KOPT-K1 (cell line): Measurements from ENCODE around the gene PPIP5K2.
"Not testable (repeated sequence)": the region's sequence is repeated elsewhere in the genome, so short reads cannot be mapped to it uniquely, and the experiment has no call there.

ENCODE experiments used
- H3K27ac ChIP-seq: fragments of 200-600 bp; sonication (generic); 2 replicates; pipeline ENCODE4 v1.5.1; 2016; ENCODE audit warnings: antibody characterized with exemption, mild to moderate bottlenecking, low read depth, low read length; ENCODE audit not compliant: poor library complexity, severe bottlenecking
- H3K36me3 ChIP-seq: fragments of 200-600 bp; sonication (generic); 2 replicates; pipeline ENCODE4 v1.5.1; 2017; ENCODE audit warnings: antibody characterized with exemption, mild to moderate bottlenecking, low read length, moderate library complexity; ENCODE audit not compliant: insufficient read depth
- H3K9me3 ChIP-seq: fragments of 200-600 bp; sonication (generic); 2 replicates; pipeline ENCODE4 v1.5.1; 2017; ENCODE audit warnings: antibody characterized with exemption, low read length, mild to moderate bottlenecking; ENCODE audit not compliant: insufficient read depth, poor library complexity, severe bottlenecking

PPIP5K2 gene

DNA sequence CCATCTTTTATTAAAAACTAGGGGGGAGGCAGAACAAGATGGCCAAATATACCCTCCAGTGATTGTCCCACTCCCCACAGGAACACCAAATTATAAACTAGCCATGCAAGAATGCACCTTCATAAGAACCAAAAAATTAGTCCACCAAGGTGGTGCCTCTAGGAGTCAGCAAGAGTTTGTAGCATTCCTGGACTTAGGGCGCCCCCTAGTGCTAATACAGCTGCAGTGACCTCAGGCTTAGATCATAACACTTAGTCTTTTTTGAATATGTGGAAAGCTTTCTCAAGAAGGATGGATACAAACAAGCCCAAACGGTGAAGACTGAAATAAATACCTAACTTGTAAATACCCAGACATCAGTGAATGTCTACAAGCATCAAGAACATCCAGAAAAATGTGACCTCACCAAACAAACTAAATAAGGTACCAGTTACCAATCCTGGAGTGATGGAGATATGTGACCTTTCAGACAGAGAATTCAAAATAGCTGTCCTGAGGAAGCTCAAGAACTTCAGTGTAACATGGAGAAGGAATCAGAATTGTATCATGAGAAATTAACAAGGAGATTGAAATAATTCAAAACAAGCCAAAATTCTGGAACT is 19.3 kb downstream of the PPIP5K2 start:
- Histone ChIP-seq H3K27ac (no peak overlapping the region), H3K9me3 (no peaks in the 10 kb centered on the region), H3K36me3 (peaks cover 67% of the 10 kb centered on the region)

DNA sequence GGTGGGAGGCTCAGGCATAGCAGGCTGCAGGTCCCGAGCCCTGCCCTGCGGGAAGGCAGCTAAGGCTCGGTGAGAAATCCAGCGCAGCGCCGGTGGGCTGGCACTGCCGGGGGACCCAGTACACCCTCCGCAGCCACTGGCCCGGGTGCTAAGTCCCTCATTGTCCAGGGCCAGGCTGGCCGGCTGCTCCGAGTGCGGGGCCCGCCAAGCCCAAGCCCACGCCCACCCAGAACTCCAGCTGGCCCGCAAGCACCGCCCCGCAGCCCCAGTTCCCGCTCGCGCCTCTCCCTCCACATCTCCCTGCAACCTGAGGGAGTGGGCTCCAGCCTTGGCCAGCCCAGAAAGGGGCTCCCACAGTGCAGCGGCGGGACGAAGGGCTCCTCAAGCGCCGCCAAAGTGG is 22.0 kb downstream of the PPIP5K2 start:
- peaks cover 72% of the 10 kb centered on the region for H3K36me3 ChIP-seq
- not testable (repeated sequence) for H3K9me3 ChIP-seq, H3K27ac ChIP-seq

DNA sequence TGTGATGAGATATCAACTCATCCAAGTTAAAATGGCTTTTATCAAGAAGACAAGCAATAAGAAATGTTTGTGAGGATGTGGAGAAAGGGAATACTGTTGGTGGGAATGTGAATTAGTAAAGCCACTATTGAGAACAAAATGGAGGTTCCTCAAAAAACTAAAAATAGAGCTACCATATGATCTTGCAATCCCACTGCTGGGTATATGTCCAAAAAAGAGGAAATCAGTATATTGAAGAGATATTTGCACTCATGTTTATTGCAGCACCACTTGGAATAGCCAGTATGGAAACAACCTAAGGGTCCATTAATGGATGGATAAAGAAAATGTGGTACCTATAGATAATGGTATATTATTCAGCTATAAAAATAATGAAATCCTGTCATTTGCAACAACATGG is 25.1 kb downstream of the PPIP5K2 start:
- Histone ChIP-seq H3K9me3 (no peaks in the 10 kb centered on the region), H3K36me3 (peaks cover 73% of the 10 kb centered on the region), H3K27ac (no peak overlapping the region)

DNA sequence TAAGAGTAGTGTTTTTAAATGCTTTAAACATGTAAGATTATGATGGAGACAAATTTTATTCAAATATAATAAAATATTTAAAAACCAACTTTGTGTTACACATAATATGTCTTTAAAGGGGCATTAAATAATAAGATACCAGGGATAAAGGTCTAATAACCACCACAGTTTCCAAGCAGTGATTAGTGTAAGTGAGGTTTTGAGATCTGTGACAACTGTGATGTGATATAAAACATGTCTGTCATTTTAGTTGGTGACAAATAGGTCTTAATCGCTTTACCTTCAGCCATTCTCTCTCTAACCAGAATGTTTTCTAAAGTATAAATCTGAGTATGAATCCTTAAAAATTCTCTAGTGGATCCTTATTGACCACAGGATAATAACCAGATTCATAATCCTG is 28.1 kb downstream of the PPIP5K2 start:
- Histone ChIP-seq H3K9me3 (no peaks in the 10 kb centered on the region), H3K36me3 (peaks cover 80% of the 10 kb centered on the region)

DNA sequence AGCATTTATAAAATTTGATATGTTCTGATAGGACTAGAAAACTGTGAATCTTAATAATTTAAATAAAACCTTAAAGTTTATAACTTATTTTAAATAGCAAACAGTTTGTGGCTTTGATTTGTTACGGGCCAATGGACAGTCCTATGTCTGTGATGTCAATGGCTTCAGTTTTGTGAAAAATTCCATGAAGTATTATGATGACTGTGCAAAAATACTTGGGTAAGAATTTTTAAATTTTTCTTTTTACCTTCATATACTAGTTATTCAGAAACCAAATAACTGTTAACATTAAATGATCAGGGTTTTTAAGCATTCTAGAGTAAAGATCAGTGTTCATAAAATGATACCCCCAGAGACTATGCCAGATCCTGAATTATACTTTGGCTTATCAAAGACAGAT is 31.1 kb downstream of the PPIP5K2 start:
- H3K36me3 ChIP-seq: peaks cover 92% of the 10 kb centered on the region
- no peaks in the 10 kb centered on the region for H3K9me3 ChIP-seq
- H3K27ac ChIP-seq: no peak overlapping the region

More for the DNA sequence above, 28.1 kb downstream of the PPIP5K2 start:
- H3K27ac ChIP-seq: no peak overlapping the region

DNA sequence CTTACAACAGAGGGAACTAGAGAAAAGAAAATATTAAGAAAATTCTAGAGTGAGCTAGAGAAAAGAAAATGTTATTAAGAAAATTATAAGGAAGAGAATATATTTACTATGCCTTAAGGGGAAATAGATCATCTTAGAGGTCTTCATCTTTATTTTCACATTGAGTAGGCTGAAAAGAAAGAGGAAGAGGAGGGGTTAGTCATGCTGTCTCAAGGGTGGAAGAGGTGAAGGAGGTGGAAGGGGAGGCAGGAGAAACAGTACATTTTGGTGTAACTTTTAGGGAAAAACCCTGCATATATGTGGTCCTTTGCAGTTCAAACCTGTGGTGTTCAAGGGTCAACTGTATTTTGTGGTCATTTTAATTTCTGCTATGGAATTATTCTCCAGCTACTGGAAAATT is 46.6 kb downstream of the PPIP5K2 start:
- no peaks in the 10 kb centered on the region for H3K9me3 ChIP-seq
- peaks cover 68% of the 10 kb centered on the region for H3K36me3 ChIP-seq
- no peak overlapping the region for H3K27ac ChIP-seq

DNA sequence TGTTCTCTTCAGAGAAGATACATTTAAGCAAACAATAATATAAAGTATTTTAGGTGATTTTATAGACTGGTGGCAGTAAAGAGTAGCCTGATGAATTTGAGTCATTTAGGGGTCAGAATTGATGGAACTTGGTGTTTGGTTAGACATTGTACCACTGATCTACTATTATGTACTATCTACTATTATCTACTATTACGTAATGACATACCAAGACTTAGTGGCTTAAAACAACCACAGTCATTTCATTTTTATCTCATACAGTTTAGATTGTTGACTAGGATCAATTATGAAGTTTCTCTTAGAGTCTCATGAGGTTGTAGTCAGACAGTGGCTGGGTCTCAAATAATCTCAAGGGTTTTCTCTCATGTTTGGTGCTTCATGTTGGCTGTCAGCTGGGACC is 54.0 kb downstream of the PPIP5K2 start:
- no peak overlapping the region for H3K27ac ChIP-seq
- H3K9me3 ChIP-seq: no peaks in the 10 kb centered on the region
- peaks cover 52% of the 10 kb centered on the region for H3K36me3 ChIP-seq

DNA sequence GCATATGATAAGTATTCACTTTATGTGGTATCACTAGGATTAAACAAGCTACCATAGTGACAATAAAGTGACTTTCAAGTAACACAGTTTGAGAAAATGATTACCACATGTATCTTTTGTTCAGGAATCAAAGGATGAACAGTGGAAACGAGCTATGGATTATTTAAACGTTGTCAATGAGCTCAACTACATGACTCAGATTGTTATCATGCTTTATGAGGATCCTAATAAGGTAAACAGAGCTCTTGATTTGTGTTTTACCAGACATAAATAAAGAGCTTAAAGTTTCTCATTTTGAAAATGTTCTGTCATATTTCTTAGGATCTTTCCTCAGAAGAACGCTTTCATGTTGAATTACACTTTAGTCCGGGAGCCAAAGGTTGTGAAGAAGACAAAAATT is 57.4 kb downstream of the PPIP5K2 start:
- Histone ChIP-seq H3K27ac (no peak overlapping the region), H3K9me3 (no peaks in the 10 kb centered on the region), H3K36me3 (peaks cover 81% of the 10 kb centered on the region)

DNA sequence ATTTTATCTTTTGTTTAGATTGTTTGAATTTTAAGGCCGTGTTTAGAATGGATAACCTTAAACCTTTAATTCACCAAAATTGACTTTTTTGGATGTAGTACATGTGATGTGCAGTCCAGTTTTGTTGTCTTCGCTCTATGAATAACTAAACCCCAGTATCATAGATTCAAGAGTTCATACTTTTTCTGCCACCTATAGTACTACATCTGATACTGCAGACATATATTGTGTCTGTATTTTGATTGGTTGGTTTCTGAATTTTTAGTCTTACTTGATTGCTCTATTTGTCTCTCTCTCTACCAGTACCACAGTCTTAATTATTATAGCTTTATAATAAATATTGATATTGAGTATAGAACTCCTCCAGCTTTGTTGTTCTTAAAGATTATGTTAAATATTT is 58.1 kb downstream of the PPIP5K2 start:
- Histone ChIP-seq H3K9me3 (no peaks in the 10 kb centered on the region), H3K36me3 (peaks cover 82% of the 10 kb centered on the region), H3K27ac (no peak overlapping the region)

DNA sequence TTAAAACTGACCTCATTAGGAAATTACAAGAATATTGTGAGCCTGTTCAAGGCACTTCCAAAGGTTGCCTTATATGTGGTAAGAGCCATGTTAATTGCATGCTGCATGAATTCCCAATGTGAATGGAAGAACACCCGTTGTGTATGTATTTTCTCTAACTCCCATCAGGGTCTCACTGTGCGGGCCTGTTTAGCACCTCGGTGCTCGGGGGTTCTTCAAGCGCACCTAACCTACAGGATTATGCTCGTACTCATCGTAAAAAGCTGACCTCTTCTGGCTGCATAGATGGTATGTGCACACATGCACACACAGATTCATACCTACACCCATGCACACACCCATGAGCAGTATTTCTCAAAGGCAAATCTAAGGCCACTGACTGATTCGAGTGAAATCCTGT is 66.1 kb downstream of the PPIP5K2 start:
- H3K9me3 ChIP-seq: no peaks in the 10 kb centered on the region
- peaks cover 74% of the 10 kb centered on the region for H3K36me3 ChIP-seq
- H3K27ac ChIP-seq: no peak overlapping the region

DNA sequence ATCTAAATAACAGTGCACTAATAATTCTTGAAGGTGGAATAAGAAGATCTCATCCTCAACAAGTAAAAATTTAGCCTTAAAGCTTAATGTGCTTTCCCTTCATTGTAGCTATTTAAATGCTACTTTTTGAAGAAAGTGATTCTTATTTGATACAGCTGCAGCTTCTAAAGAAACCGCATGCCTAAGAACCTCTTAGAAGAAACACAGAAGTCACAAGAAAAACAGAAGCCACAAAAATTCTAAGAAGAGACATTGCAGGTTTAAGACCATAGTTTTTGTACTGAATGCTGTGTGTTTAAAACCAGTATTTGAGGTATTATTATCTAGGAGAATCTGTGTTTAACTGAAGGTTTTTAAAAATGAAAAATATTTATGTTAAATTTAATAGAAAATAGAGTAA is 68.3 kb downstream of the PPIP5K2 start:
- no peaks in the 10 kb centered on the region for H3K9me3 ChIP-seq
- peak overlapping the region; percentile 88 for H3K27ac ChIP-seq
- H3K36me3 ChIP-seq: peaks cover 68% of the 10 kb centered on the region

DNA sequence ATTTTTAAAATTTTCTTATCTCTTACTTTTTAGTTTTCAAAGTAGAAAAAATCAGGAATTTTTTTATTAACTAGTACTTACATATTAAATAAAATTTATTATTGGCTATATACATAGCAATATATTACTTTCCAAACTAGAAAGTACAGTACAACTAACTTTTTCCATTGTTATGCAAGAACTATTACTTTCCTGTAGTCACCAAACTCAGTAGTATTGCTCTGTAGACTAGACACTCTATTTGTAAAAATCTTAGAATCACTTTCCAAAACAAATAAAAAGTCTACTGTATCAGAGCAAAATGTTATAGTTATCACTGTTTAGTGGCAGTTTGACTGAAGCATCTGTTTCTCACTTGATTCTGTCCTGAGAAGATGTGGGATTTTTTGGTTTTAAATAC is 83.1 kb downstream of the PPIP5K2 start:
- Histone ChIP-seq H3K27ac (no peak overlapping the region), H3K36me3 (peaks cover 76% of the 10 kb centered on the region), H3K9me3 (no peaks in the 10 kb centered on the region)

DNA sequence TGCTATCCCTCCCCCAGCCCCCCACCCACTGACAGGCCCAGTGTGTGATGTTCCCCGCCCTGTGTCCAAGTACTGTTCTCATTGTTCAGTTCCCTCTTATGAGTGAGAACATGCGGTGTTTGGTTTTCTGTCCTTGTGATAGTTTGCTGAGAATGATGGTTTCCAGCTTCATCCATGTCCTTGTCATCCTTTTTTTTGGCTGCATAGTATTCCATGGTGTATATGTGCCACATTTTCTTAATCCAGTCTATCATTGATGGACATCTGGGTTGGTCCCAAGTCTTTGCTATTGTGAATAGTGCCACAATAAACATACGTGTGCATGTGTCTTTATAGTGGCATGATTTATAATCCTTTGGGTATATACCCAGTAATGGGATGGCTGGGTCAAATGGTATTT is 84.9 kb downstream of the PPIP5K2 start:
- H3K36me3 ChIP-seq: peaks cover 58% of the 10 kb centered on the region
- H3K9me3 ChIP-seq, H3K27ac ChIP-seq: not testable (repeated sequence)

DNA sequence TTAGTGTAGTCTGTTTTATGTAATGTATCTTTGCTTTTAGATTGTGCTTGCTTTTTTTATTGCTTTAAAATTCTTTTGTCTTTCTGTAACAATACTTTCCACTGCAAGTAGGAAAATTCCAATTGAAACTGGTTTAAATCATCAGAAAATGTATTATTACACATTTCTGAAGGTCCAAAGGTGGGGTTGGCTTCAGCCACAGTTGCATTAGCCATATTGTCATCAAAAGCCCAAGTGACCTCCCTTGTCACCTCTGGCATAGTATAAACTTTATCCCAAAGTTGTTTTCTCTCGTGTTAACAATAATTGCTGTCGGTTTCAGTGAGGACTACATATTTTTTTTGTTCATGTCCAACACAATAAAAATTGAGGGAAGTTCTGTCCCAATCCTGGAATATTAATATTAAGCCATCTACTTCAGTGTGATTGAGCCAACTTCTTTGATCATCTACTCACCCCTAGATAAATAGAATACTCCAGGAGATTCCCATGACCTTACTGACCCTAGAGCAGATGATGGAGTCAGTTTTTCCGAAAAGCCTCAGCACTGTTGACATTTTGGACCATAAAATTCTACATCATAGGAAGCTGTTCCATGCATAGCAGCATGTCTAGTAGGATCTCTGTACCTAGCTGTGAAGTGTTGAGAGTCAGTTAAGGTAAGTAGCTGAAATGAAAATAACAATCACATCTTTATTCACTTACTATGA is 86.0 kb downstream of the PPIP5K2 start:
- H3K27ac ChIP-seq: no peak overlapping the region
- peaks cover 48% of the 10 kb centered on the region for H3K36me3 ChIP-seq

DNA sequence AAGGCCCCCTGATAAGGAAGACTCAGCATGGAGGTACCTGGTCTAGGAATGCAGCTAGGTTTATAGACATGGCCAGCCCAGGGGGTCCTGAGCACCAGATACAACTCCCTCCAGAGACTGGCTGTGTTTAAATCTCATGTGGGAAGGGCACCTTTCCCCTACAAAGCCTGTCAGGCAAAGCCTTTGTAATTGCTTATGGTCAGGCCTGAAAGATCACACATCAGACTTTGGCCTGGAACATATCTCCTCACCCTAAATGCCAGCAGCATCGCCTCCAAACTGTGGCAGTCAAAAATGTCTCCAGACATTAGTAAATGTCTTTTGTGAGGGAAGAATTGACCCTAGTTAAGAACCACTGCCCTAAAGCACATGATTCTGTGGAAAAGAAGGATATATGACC is 86.9 kb downstream of the PPIP5K2 start:
- no peaks in the 10 kb centered on the region for H3K9me3 ChIP-seq
- peaks cover 39% of the 10 kb centered on the region for H3K36me3 ChIP-seq
- H3K27ac ChIP-seq: no peak overlapping the region

More for the DNA sequence above, 86.0 kb downstream of the PPIP5K2 start:
- no peaks in the 10 kb centered on the region for H3K9me3 ChIP-seq

DNA sequence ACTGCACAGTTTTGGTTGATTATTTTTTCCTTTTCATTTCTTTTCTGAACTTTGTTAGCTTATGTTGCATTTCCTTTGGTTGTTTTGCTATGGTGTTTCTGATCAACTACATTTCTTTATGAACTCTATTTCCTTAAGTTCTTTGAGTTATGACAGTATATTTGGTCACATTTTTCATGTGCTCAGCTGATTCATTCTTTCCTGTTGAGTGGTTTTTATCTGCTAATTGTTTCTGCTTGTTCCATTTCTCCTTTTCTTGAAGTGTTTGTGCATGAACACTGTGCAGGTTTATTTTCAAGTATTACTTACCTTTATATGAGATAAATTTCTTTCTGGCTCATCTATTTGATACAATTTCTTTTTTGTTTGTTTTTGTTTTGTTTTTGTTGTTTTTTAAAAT is 87.6 kb downstream of the PPIP5K2 start:
- Histone ChIP-seq H3K9me3 (no peaks in the 10 kb centered on the region), H3K36me3 (peaks cover 33% of the 10 kb centered on the region)

More for the DNA sequence above, 87.6 kb downstream of the PPIP5K2 start:
- no peak overlapping the region for H3K27ac ChIP-seq
